Pancreas (tissue), 10 donors: ENCODE measurements around the gene RPS6KC1. TPM values are rescaled to one million over a fixed set of nuclear protein-coding genes. Genes with fewer than 3 reads are reported as not detected.
"Not testable (repeated sequence)": the region's sequence is repeated elsewhere in the genome, so short reads cannot be mapped to it uniquely, and the experiment has no call there.

ENCODE experiments used
- ATAC-seq, 4 donors: fragments of 200-7000 bp; cut with Tn5 transposase; one replicate each; pipeline versions ENCODE4 v1.8.0 to v1.9.1; 2020; ENCODE audit warnings: mild to moderate bottlenecking in 4 of 4, moderate library complexity in 4 of 4
- DNase-seq, 6 donors: peaks; one replicate each; pipeline ENCODE4 v3.0.0-alpha.2; 2020
- FAIRE-seq: peaks from 2 replicates; lab custom pipeline; 2012; peaks lifted over from hg19 to GRCh38; lab: Jason Lieb, UNC
- H3K27ac ChIP-seq, 4 donors: fragments of 200-600 bp; sonication (generic); 1 replicate in 3 of 4; 2 replicates in 1 of 4; pipeline versions ENCODE4 v1.5.0 to v1.8.0; 2020
- H3K27me3 ChIP-seq, 4 donors: fragments of 200-600 bp; one replicate each; pipeline ENCODE4 v1.8.0; 2021
- H3K36me3 ChIP-seq, 3 donors: fragments of 200-600 bp; sonication (generic) in 1 of 3; one replicate each; pipeline versions ENCODE4 v1.5.0 to v1.8.0; 2020 to 2021
- H3K4me1 ChIP-seq, 3 donors: fragments of 200-600 bp; one replicate each; pipeline ENCODE4 v1.8.0; 2021
- H3K4me3 ChIP-seq, 4 donors: fragments of 200-600 bp; sonication (generic) in 2 of 4; one replicate each; pipeline versions ENCODE4 v1.5.0 to v1.8.0; 2020 to 2021
- H3K9me3 ChIP-seq, 4 donors: fragments of 200-600 bp; one replicate each; pipeline ENCODE4 v1.8.0; 2021
- WGBS, 2 donors: extraction: QIAGEN DNeasy Blood & Tissue Kit; methylation state at CpG; one replicate each; pipeline ENCODE4 v1.1.7; 2013; 5-methylcytosine and 5-hydroxymethylcytosine counted together
- intact Hi-C, 3 donors: fragments of 100-400 bp; cut with DNase I; formaldehyde crosslinking; loops; one replicate each; pipeline versions ENCODE4 v1.11.1 to v1.14.2; 2022
- polyA plus RNA-seq, 2 donors: library from polyadenylated mRNA; stranded (reverse); fragments of 200-250 nt; gene quantifications; one replicate each; pipeline ENCODE4 v1.2.3, GENCODE V29; 2013
- total RNA-seq, 6 donors: library from RNA; stranded (reverse); fragmentation: NEBNext Ultra II Directional in 4 of 6; extraction: Animal tissue kit (Norgen Biotek cat#: 25700) in 4 of 6; gene quantifications; one replicate each; pipeline versions ENCODE4 v1.2.1 to v1.2.4, GENCODE V29; 2021 to 2023
- TF ChIP-seq, protein P1 (sequence below), 4 donors: fragments of 200-600 bp; sonication (generic) in 3 of 4; IDR thresholded peaks; one replicate each; pipeline versions ENCODE4 v1.5.0 to v1.8.0; 2021; ENCODE audit warnings: antibody characterized with exemption in 4 of 4
- donor health status: healthy with polysubstance abuse.
- donor health status: DM: no; HTN: no; CAD: no; lungs with moderate emphysema.
- donor health status: DM: no; HTN: no; CAD: no.
- donor health status: control.
- donor health status: control.
- donor health status: Bipolar disorder and iron deficiency.
- donor health status: DM: yes; HTN: yes; CAD: no.
- donor health status: DM: no; HTN: no; CAD: no.
- donor health status: DM: no; HTN: no; CAD: no.
- donor health status: DM: yes; HTN: yes; CAD: no.

The RPS6KC1 gene
- total and polyA plus RNA-seq, 8 donors: 2.3 to 11.4 (median 7.0) TPM

GRCh38 chr1:213154056-213154685, 103.1 kb downstream of the RPS6KC1 start:
- intact Hi-C loops: no loop called here
- H3K4me3 ChIP-seq: no peak overlapping the region
- FAIRE-seq (no peak), ATAC-seq (peak; percentile 18 to 58 (median 41)), DNase-seq (peak in 2 of 6 donors; percentile 26 to 28)
- 66 to 75% methylated on average over 3 of the region's 3 CpGs for WGBS, 2 donors
- TF ChIP-seq, protein P1, sequence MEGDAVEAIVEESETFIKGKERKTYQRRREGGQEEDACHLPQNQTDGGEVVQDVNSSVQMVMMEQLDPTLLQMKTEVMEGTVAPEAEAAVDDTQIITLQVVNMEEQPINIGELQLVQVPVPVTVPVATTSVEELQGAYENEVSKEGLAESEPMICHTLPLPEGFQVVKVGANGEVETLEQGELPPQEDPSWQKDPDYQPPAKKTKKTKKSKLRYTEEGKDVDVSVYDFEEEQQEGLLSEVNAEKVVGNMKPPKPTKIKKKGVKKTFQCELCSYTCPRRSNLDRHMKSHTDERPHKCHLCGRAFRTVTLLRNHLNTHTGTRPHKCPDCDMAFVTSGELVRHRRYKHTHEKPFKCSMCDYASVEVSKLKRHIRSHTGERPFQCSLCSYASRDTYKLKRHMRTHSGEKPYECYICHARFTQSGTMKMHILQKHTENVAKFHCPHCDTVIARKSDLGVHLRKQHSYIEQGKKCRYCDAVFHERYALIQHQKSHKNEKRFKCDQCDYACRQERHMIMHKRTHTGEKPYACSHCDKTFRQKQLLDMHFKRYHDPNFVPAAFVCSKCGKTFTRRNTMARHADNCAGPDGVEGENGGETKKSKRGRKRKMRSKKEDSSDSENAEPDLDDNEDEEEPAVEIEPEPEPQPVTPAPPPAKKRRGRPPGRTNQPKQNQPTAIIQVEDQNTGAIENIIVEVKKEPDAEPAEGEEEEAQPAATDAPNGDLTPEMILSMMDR (IDR thresholded peaks at IDR 0.05): no peak
- no peaks in the 10 kb centered on the region for H3K9me3 ChIP-seq
- no peak overlapping the region for H3K27ac ChIP-seq
- H3K36me3 ChIP-seq: no peaks in the 10 kb centered on the region
- H3K27me3 ChIP-seq: no peaks in the 10 kb centered on the region
- H3K4me1 ChIP-seq: no peaks in the 10 kb centered on the region

- DNase-seq: no peak
- no peak for FAIRE-seq
- intact Hi-C loops: no loop called here
- ATAC-seq: no peak
- H3K27ac ChIP-seq: no peak overlapping the region
- H3K4me3 ChIP-seq: no peak overlapping the region
- no peaks in the 10 kb centered on the region for H3K9me3 ChIP-seq
- no peaks in the 10 kb centered on the region for H3K36me3 ChIP-seq
- TF ChIP-seq, protein P1 (IDR thresholded peaks at IDR 0.05): no peak
- H3K27me3 ChIP-seq: no peaks in the 10 kb centered on the region
- 91 to 94% methylated on average over 5 of the region's 5 CpGs for WGBS, 2 donors
- H3K4me1 ChIP-seq: no peaks in the 10 kb centered on the region
Observed at GRCh38 chr1:213159376-213159775, 108.3 kb downstream of the RPS6KC1 start.

- H3K9me3 ChIP-seq, H3K27me3 ChIP-seq, ATAC-seq, H3K4me3 ChIP-seq, H3K36me3 ChIP-seq, H3K4me1 ChIP-seq, FAIRE-seq, intact Hi-C loops, H3K27ac ChIP-seq, DNase-seq: not testable (repeated sequence)
- WGBS, 2 donors: 97 to 99% methylated on average over 2 of the region's 2 CpGs
Observed at GRCh38 chr1:213160442-213160841, 109.4 kb downstream of the RPS6KC1 start.

- peak in 2 of 4 donors; percentile 46 to 47 for ATAC-seq
- Histone ChIP-seq H3K4me3 (no peak overlapping the region), H3K36me3 (no peaks in the 10 kb centered on the region), H3K9me3 (no peaks in the 10 kb centered on the region), H3K27me3 (no peaks in the 10 kb centered on the region), H3K27ac (no peak overlapping the region), H3K4me1 (no peaks in the 10 kb centered on the region)
- TF ChIP-seq, protein P1 (IDR thresholded peaks at IDR 0.05): no peak
- WGBS, 2 donors: 76 to 80% methylated on average over 2 of the region's 2 CpGs
- FAIRE-seq: no peak
- intact Hi-C loops: no loop called here
- DNase-seq: no peak
Observed at GRCh38 chr1:213162338-213162737, 111.3 kb downstream of the RPS6KC1 start.

GRCh38 chr1:213162862-213163261, 111.8 kb downstream of the RPS6KC1 start:
- no peak for FAIRE-seq

More at GRCh38 chr1:213162862-213163261, 111.8 kb downstream of the RPS6KC1 start:
- no peaks in the 10 kb centered on the region for H3K9me3 ChIP-seq
- 71 to 73% methylated on average over 1 of the region's 1 CpG for WGBS, 2 donors
- TF ChIP-seq, protein P1 (IDR thresholded peaks at IDR 0.05): no peak
- ATAC-seq (no peak), DNase-seq (no peak)
- H3K27me3 ChIP-seq: no peaks in the 10 kb centered on the region
- no peaks in the 10 kb centered on the region for H3K36me3 ChIP-seq
- no peak overlapping the region for H3K27ac ChIP-seq
- no peak overlapping the region for H3K4me3 ChIP-seq
- intact Hi-C loops: no loop called here
- no peaks in the 10 kb centered on the region for H3K4me1 ChIP-seq
